GM18858 (cell line): ENCODE measurements around the gene PDCD11.
"Not testable (repeated sequence)": the region's sequence is repeated elsewhere in the genome, so short reads cannot be mapped to it uniquely, and the experiment has no call there.

Experiments
- ATAC-seq: cut with Tn5 transposase; IDR thresholded peaks from one replicate; pipeline ENCODE4 v1.9.1; 2021; ENCODE audit not compliant: unreplicated experiment

PDCD11 gene

GRCh38 chr10:103417148-103417469 lies 20.7 kb downstream of the PDCD11 start:
- ATAC-seq, result not testable (repeated sequence)

- no peak for ATAC-seq
Observed at GRCh38 chr10:103417601-103418000, 21.2 kb downstream of the PDCD11 start.

- no peak for ATAC-seq
Observed at GRCh38 chr10:103419101-103419500, 22.7 kb downstream of the PDCD11 start.

- no peak for ATAC-seq
Observed at GRCh38 chr10:103423748-103424147, 27.3 kb downstream of the PDCD11 start.

- ATAC-seq, result no peak
Observed at GRCh38 chr10:103427866-103428265, 31.4 kb downstream of the PDCD11 start.

GRCh38 chr10:103428989-103429643 lies 32.7 kb downstream of the PDCD11 start:
- no peak for ATAC-seq

- ATAC-seq, result no peak
Observed at GRCh38 chr10:103429647-103430046, 33.2 kb downstream of the PDCD11 start.

- ATAC-seq, result no peak
Observed at GRCh38 chr10:103431902-103432301, 35.5 kb downstream of the PDCD11 start.

- no peak for ATAC-seq
Observed at GRCh38 chr10:103433858-103434257, 37.4 kb downstream of the PDCD11 start.

- ATAC-seq, result no peak
Observed at GRCh38 chr10:103439776-103440175, 43.4 kb downstream of the PDCD11 start.

GRCh38 chr10:103440416-103440815 lies 44.0 kb downstream of the PDCD11 start:
- ATAC-seq, result no peak

GRCh38 chr10:103441206-103441605 lies 44.8 kb downstream of the PDCD11 start:
- ATAC-seq, result no peak

- ATAC-seq, result no peak
Observed at GRCh38 chr10:103441611-103442010, 45.2 kb downstream of the PDCD11 start.

- no peak for ATAC-seq
Observed at GRCh38 chr10:103442031-103442461, 45.6 kb downstream of the PDCD11 start.

GRCh38 chr10:103443475-103444185 lies 47.2 kb downstream of the PDCD11 start:
- ATAC-seq, result no peak

- ATAC-seq, result no peak
Observed at GRCh38 chr10:103444478-103444877, 48.1 kb downstream of the PDCD11 start.

GRCh38 chr10:103445366-103445765 lies 48.9 kb downstream of the PDCD11 start:
- no peak for ATAC-seq

GRCh38 chr10:103445767-103446567 lies 49.5 kb downstream of the PDCD11 start:
- ATAC-seq, result no peak

- ATAC-seq, result no peak
Observed at GRCh38 chr10:103447187-103447586, 50.8 kb downstream of the PDCD11 start.

- ATAC-seq, result no peak
Observed at GRCh38 chr10:103448746-103449145, 52.3 kb downstream of the PDCD11 start.

- ATAC-seq, result no peak
Observed at GRCh38 chr10:103449208-103450144, 53.0 kb downstream of the PDCD11 start.
